G401 (cell line): ENCODE measurements around the gene CEP57L1. TPM values are rescaled to one million over a fixed set of nuclear protein-coding genes. Genes with fewer than 3 reads are reported as not detected.
"Not testable (repeated sequence)": the region's sequence is repeated elsewhere in the genome, so short reads cannot be mapped to it uniquely, and the experiment has no call there.

Experiments
- DNase-seq: peaks from one replicate; pipeline ENCODE4 v3.0.0-alpha.2; 2015; ENCODE audit warnings: low spot score
- in situ Hi-C: cut with HindIII; loops from 2 replicates; pipeline ENCODE4 v1.10.0; 2016; ENCODE audit warnings: low sequenced_read_pairs, mixed read lengths
- total RNA-seq: library from RNA; depleted of rRNA; stranded (reverse); fragments of >200 nt; shearing (Covaris generic); gene quantifications from 2 replicates; pipeline ENCODE4 v1.2.3, GENCODE V29; 2014

Gene CEP57L1
- total RNA-seq, 1 experiment from 2014 or later, result 43.4 TPM

GRCh38 chr6:109148251-109148650, 52.9 kb downstream of the CEP57L1 start:
- not testable (repeated sequence) for DNase-seq

GRCh38 chr6:109148716-109149115, 53.4 kb downstream of the CEP57L1 start:
- DNase-seq, in situ Hi-C loops: not testable (repeated sequence)

More at GRCh38 chr6:109148251-109148650, 52.9 kb downstream of the CEP57L1 start:
- in situ Hi-C loops, result not testable (repeated sequence)

GRCh38 chr6:109153752-109154151, 58.4 kb downstream of the CEP57L1 start:
- in situ Hi-C loops, result no loop called here
- DNase-seq, result no peak

- in situ Hi-C loops, result no loop called here
- no peak for DNase-seq
These were observed 69.0 kb downstream of the CEP57L1 start for GRCh38 chr6:109164331-109164730.

GRCh38 chr6:109165392-109165974, 70.2 kb downstream of the CEP57L1 start:
- DNase-seq, result peak; percentile 2
- in situ Hi-C loops, result no loop called here

GRCh38 chr6:109166673-109167072, 71.4 kb downstream of the CEP57L1 start:
- DNase-seq, result no peak
- in situ Hi-C loops, result no loop called here

GRCh38 chr6:109167562-109167961, 72.3 kb downstream of the CEP57L1 start:
- in situ Hi-C loops, result no loop called here
- no peak for DNase-seq

GRCh38 chr6:109170333-109170732, 75.0 kb downstream of the CEP57L1 start:
- in situ Hi-C loops, result no loop called here
- no peak for DNase-seq

GRCh38 chr6:109172101-109172746, 76.9 kb downstream of the CEP57L1 start:
- in situ Hi-C loops, result no loop called here
- no peak for DNase-seq

- in situ Hi-C loops, result no loop called here
These were observed 79.6 kb downstream of the CEP57L1 start for GRCh38 chr6:109174916-109175315.

GRCh38 chr6:109178921-109179320, 83.6 kb downstream of the CEP57L1 start:
- no peak for DNase-seq
- in situ Hi-C loops, result no loop called here

More at GRCh38 chr6:109174916-109175315, 79.6 kb downstream of the CEP57L1 start:
- no peak for DNase-seq

- no peak for DNase-seq
- in situ Hi-C loops, result no loop called here
These were observed 84.2 kb downstream of the CEP57L1 start for GRCh38 chr6:109179507-109179906.

- no peak for DNase-seq
- in situ Hi-C loops, result no loop called here
These were observed 87.3 kb downstream of the CEP57L1 start for GRCh38 chr6:109182578-109182977.

GRCh38 chr6:109183109-109183650, 87.9 kb downstream of the CEP57L1 start:
- in situ Hi-C loops, result no loop called here
- no peak for DNase-seq

- DNase-seq, result no peak
- in situ Hi-C loops, result no loop called here
These were observed 89.3 kb downstream of the CEP57L1 start for GRCh38 chr6:109184638-109185037.

- in situ Hi-C loops, result no loop called here
- DNase-seq, result no peak
These were observed 90.7 kb downstream of the CEP57L1 start for GRCh38 chr6:109186012-109186411.

GRCh38 chr6:109187399-109188114, 92.2 kb downstream of the CEP57L1 start:
- in situ Hi-C loops, result no loop called here
- DNase-seq, result peak; percentile 71

- in situ Hi-C loops, result no loop called here
- DNase-seq, result no peak
These were observed 92.8 kb downstream of the CEP57L1 start for GRCh38 chr6:109188115-109188411.

GRCh38 chr6:109191368-109191767, 96.1 kb downstream of the CEP57L1 start:
- in situ Hi-C loops, DNase-seq: not testable (repeated sequence)

GRCh38 chr6:109192865-109193264, 97.6 kb downstream of the CEP57L1 start:
- in situ Hi-C loops, result no loop called here
- no peak for DNase-seq
